SU-DHL-6 (cell line): ENCODE measurements around the gene CDH13.

Experiments
- H2AFZ ChIP-seq: fragments of 200-600 bp; sonication (generic); 2 replicates; pipeline ENCODE4 v1.6.1; 2014; ENCODE audit warnings: low read depth, mild to moderate bottlenecking, moderate library complexity, mixed read lengths, antibody characterized with exemption, low read length; ENCODE audit not compliant: severe bottlenecking
- H3F3A ChIP-seq: fragments of 200-600 bp; shearing (Covaris generic); 2 replicates; pipeline ENCODE4 v1.6.0; 2016; ENCODE audit warnings: antibody characterized with exemption, mild to moderate bottlenecking; ENCODE audit not compliant: insufficient read depth
- H3K27ac ChIP-seq: fragments of 200-600 bp; sonication (generic); 2 replicates; pipeline ENCODE4 v1.5.1; 2016; ENCODE audit warnings: low read depth, mild to moderate bottlenecking, low read length, moderate library complexity, mixed read lengths
- H3K27me3 ChIP-seq: fragments of 200-600 bp; sonication (generic), shearing (Covaris generic); 2 replicates; pipeline ENCODE4 v1.6.0; 2014; ENCODE audit warnings: mild to moderate bottlenecking, low read length
- H3K36me3 ChIP-seq: fragments of 200-600 bp; sonication (generic); 2 replicates; pipeline ENCODE4 v1.6.1; 2014; ENCODE audit warnings: mild to moderate bottlenecking, low read length, mixed read lengths
- H3K4me2 ChIP-seq: fragments of 300-600, 200-600 bp; shearing (Covaris generic), sonication (generic); 2 replicates; pipeline ENCODE4 v1.6.0; 2014; ENCODE audit warnings: low read length, low read depth, mild to moderate bottlenecking; ENCODE audit not compliant: poor library complexity, severe bottlenecking
- H3K4me3 ChIP-seq: fragments of 200-600 bp; sonication (generic); 2 replicates; pipeline ENCODE4 v1.5.1; 2014; ENCODE audit warnings: antibody characterized with exemption, low read length, mild to moderate bottlenecking, mixed read lengths; ENCODE audit not compliant: insufficient read depth, poor library complexity, severe bottlenecking
- H3K79me2 ChIP-seq: fragments of 200-600 bp; sonication (generic); 2 replicates; pipeline ENCODE4 v1.6.1; 2014; ENCODE audit warnings: mild to moderate bottlenecking, low read length, moderate library complexity; ENCODE audit not compliant: insufficient read depth
- H3K9ac ChIP-seq: fragments of 200-600 bp; sonication (generic); 2 replicates; pipeline ENCODE4 v1.7.0; 2014; ENCODE audit warnings: mild to moderate bottlenecking, low read length
- H3K9me2 ChIP-seq: fragments of 200-600 bp; sonication (generic); replicated peaks from 2 replicates; pipeline ENCODE4 v1.6.1; 2014; ENCODE audit warnings: low read length; ENCODE audit not compliant: insufficient read depth
- H3K9me3 ChIP-seq: fragments of 200-600 bp; sonication (generic); 2 replicates; pipeline ENCODE4 v1.6.1; 2014; ENCODE audit warnings: low read length, mixed read lengths; ENCODE audit not compliant: insufficient read depth
- H4K20me1 ChIP-seq: fragments of 200-600 bp; sonication (generic); 2 replicates; pipeline ENCODE4 v1.6.1; 2014; ENCODE audit warnings: low read depth, mild to moderate bottlenecking, antibody characterized with exemption, low read length, moderate library complexity, mixed read lengths
- CTCF ChIP-seq: fragments of 200-600 bp; sonication (generic); IDR thresholded peaks from one replicate; pipeline ENCODE4 v1.5.1; 2017; ENCODE audit warnings: antibody characterized with exemption, mild to moderate bottlenecking, low read length, moderate library complexity; ENCODE audit not compliant: insufficient read depth, poor library complexity, severe bottlenecking
- EZH2phosphoT487 ChIP-seq: fragments of 200-600 bp; sonication (generic), shearing (Covaris generic); conservative IDR thresholded peaks from 2 replicates; pipeline ENCODE4 v1.6.1; 2018; ENCODE audit warnings: mild to moderate bottlenecking, antibody characterized with exemption, low read length, moderate library complexity, mixed read lengths

CDH13 gene

GRCh38 chr16:83626676-83627075 is 999.9 kb downstream of the CDH13 start:
- no peak overlapping the region for H3K27ac ChIP-seq
- no peaks in the 10 kb centered on the region for H4K20me1 ChIP-seq
- no peaks in the 10 kb centered on the region for H3K36me3 ChIP-seq
- no peaks in the 10 kb centered on the region for H3K9me2 ChIP-seq
- H3K27me3 ChIP-seq, result no peaks in the 10 kb centered on the region
- H2AFZ ChIP-seq, result no peak overlapping the region
- no peak overlapping the region for H3K9ac ChIP-seq
- no peaks in the 10 kb centered on the region for H3F3A ChIP-seq
- no peak overlapping the region for H3K4me2 ChIP-seq
- no peaks in the 10 kb centered on the region for H3K79me2 ChIP-seq
- no peak for TF ChIP-seq EZH2phosphoT487
- TF ChIP-seq CTCF, result no peak
- H3K4me3 ChIP-seq, result no peak overlapping the region
- H3K9me3 ChIP-seq, result no peaks in the 10 kb centered on the region

DNA sequence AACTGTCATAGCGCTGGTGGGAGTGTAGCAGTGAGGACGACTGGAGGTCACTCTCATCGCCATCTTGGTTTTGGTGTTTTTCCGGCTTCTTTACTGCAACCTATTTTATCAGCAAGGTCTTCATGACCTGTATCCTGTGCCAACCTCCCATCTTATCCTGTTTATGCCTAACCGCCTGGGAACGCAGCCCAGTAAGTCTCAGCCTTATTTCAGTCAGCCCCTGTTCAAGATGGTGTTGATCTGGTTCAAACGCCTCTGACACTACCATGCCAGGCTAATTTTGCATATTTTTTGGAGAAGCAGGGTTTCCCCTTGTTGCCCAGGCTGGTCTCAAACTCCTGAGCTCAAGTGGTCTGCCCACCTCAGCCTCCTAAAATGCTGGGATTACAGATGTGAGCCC is 1001.2 kb downstream of the CDH13 start:
- H3K4me3 ChIP-seq, result no peak overlapping the region
- H3K4me2 ChIP-seq, result no peak overlapping the region

GRCh38 chr16:83629426-83629825 is 1002.7 kb downstream of the CDH13 start:
- no peak for TF ChIP-seq EZH2phosphoT487
- no peak overlapping the region for H3K4me3 ChIP-seq
- no peaks in the 10 kb centered on the region for H3K79me2 ChIP-seq
- H3K36me3 ChIP-seq, result no peaks in the 10 kb centered on the region
- no peaks in the 10 kb centered on the region for H3K27me3 ChIP-seq
- no peaks in the 10 kb centered on the region for H4K20me1 ChIP-seq
- H3K9me3 ChIP-seq, result no peaks in the 10 kb centered on the region
- no peaks in the 10 kb centered on the region for H3F3A ChIP-seq
- H3K4me2 ChIP-seq, result no peak overlapping the region
- no peak overlapping the region for H2AFZ ChIP-seq
- no peak overlapping the region for H3K27ac ChIP-seq
- no peaks in the 10 kb centered on the region for H3K9me2 ChIP-seq
- no peak overlapping the region for H3K9ac ChIP-seq

More for the DNA sequence above, 1001.2 kb downstream of the CDH13 start:
- no peak overlapping the region for H2AFZ ChIP-seq
- no peak overlapping the region for H3K9ac ChIP-seq
- no peaks in the 10 kb centered on the region for H3K27me3 ChIP-seq
- H4K20me1 ChIP-seq, result no peaks in the 10 kb centered on the region
- H3K79me2 ChIP-seq, result no peaks in the 10 kb centered on the region
- no peaks in the 10 kb centered on the region for H3K36me3 ChIP-seq
- no peaks in the 10 kb centered on the region for H3K9me2 ChIP-seq
- H3K27ac ChIP-seq, result no peak overlapping the region
- no peaks in the 10 kb centered on the region for H3F3A ChIP-seq
- no peak for TF ChIP-seq EZH2phosphoT487
- TF ChIP-seq CTCF, result no peak
- no peaks in the 10 kb centered on the region for H3K9me3 ChIP-seq

GRCh38 chr16:83629836-83630235 is 1003.1 kb downstream of the CDH13 start:
- Histone ChIP-seq H3K4me2 (no peak overlapping the region), H3K4me3 (no peak overlapping the region), H3K9me3 (no peaks in the 10 kb centered on the region), H3K27me3 (no peaks in the 10 kb centered on the region), H3K27ac (no peak overlapping the region), H3K79me2 (no peaks in the 10 kb centered on the region), H3K36me3 (no peaks in the 10 kb centered on the region), H2AFZ (no peak overlapping the region), H3K9ac (no peak overlapping the region), H3K9me2 (no peaks in the 10 kb centered on the region), H3F3A (no peaks in the 10 kb centered on the region), H4K20me1 (no peaks in the 10 kb centered on the region)
- no peak for TF ChIP-seq EZH2phosphoT487
- no peak for TF ChIP-seq CTCF
